ENCODE measurements around the gene CHRND.
"Not testable (repeated sequence)": the region's sequence is repeated elsewhere in the genome, so short reads cannot be mapped to it uniquely, and the experiment has no call there.

The CHRND gene

GRCh38 chr2:232543928-232544631 is 18.1 kb downstream of the CHRND start:
- no peak for DNase-seq

GRCh38 chr2:232544674-232545073 is 18.7 kb downstream of the CHRND start:
- DNase-seq, result no peak

GRCh38 chr2:232545511-232546375 is 19.8 kb downstream of the CHRND start:
- DNase-seq, result no peak

GRCh38 chr2:232547991-232548390 is 22.0 kb downstream of the CHRND start:
- no peak for DNase-seq

GRCh38 chr2:232549655-232550353 is 23.8 kb downstream of the CHRND start:
- DNase-seq, result no peak

GRCh38 chr2:232550354-232551249 is 24.6 kb downstream of the CHRND start, which contains the start of the genes EIF4E2 and TIGD1:
Gene EIF4E2 (plus strand): TSS chr2:232550689. CDS start chr2:232550725, 36 bp downstream.
Gene TIGD1 (minus strand): TSS chr2:232550557. CDS start chr2:232549882, 675 bp downstream.
- peak; percentile 94 for DNase-seq

GRCh38 chr2:232551250-232551638 is 25.3 kb downstream of the CHRND start:
- DNase-seq, result peak; percentile 13

- no peak for DNase-seq
Measured at GRCh38 chr2:232551776-232552175, 25.8 kb downstream of the CHRND start.

GRCh38 chr2:232556426-232556825 is 30.5 kb downstream of the CHRND start:
- no peak for DNase-seq

GRCh38 chr2:232562515-232563151 is 36.7 kb downstream of the CHRND start:
- DNase-seq, result peak; percentile 37

- DNase-seq, result no peak
Measured at GRCh38 chr2:232563580-232563979, 37.6 kb downstream of the CHRND start.

GRCh38 chr2:232567721-232568120 is 41.8 kb downstream of the CHRND start:
- no peak for DNase-seq

GRCh38 chr2:232568161-232568560 is 42.2 kb downstream of the CHRND start:
- DNase-seq, result peak; percentile 65

- peak; percentile 18 for DNase-seq
Measured at GRCh38 chr2:232569541-232569940, 43.6 kb downstream of the CHRND start.

GRCh38 chr2:232570481-232570880 is 44.5 kb downstream of the CHRND start:
- DNase-seq, result not testable (repeated sequence)

GRCh38 chr2:232571026-232571474 is 45.1 kb downstream of the CHRND start:
- DNase-seq, result no peak

GRCh38 chr2:232573042-232573441 is 47.1 kb downstream of the CHRND start:
- no peak for DNase-seq

- no peak for DNase-seq
Measured at GRCh38 chr2:232573771-232574435, 47.9 kb downstream of the CHRND start.

GRCh38 chr2:232574674-232575403 is 48.9 kb downstream of the CHRND start:
- no peak for DNase-seq

- no peak for DNase-seq
Measured at GRCh38 chr2:232575404-232575746, 49.4 kb downstream of the CHRND start.
